GM08714 (cell line): Measurements from ENCODE around the gene MMP24.
"Not testable (repeated sequence)": the region's sequence is repeated elsewhere in the genome, so short reads cannot be mapped to it uniquely, and the experiment has no call there.

Source experiments
- H3K4me3 ChIP-seq: fragments of 200-500 bp; sonication (Bioruptor generic); 2 replicates; pipeline ENCODE4 v1.5.1; 2014; ENCODE audit warnings: mild to moderate bottlenecking, low read length, inconsistent platforms
- ZNF274 ChIP-seq: IDR thresholded peaks from 2 replicates; pipeline ENCODE4 v1.6.1; 2012; ENCODE audit warnings: mild to moderate bottlenecking, low read depth, low read length

MMP24 gene

DNA sequence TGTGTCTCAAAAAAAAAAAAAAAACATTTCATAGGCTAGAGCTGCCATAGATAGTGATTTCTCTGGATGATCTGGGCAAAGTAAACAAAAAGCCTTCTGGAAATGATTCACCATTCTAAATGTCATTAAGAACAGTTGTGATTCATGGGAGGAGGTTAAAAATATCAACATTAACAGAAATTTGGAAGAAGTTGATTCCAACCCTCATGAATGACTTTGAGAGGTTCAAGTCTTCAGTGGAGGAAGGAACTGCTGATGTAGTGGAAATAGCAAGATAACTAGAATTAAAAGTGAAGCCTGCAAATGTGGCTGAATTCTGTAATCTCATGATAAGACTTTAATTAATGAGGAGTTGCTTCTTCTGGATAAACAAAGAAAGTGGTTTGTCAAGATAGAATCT is 26.8 kb upstream of the MMP24 start:
- no peak overlapping the region for H3K4me3 ChIP-seq

DNA sequence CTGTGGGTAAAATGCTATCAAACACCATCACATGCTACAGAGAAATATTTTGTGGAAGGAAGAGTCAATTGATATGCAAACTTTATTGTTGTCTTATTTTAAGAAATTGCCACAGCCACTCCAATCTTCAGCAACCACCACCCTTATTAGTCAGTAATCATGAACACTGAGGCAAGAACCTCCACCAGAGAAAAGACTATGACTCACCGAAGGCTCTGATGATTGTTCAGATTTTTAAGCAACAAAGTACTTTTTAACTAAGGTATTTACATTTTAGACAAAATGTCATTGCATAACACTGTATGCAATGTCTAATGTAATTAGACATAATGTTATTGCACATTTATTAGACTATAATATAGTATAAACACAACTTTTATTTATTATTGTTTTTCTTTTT is 26.2 kb upstream of the MMP24 start:
- no peak for TF ChIP-seq ZNF274
- no peak overlapping the region for H3K4me3 ChIP-seq

More for the DNA sequence above, 26.8 kb upstream of the MMP24 start:
- no peak for TF ChIP-seq ZNF274

DNA sequence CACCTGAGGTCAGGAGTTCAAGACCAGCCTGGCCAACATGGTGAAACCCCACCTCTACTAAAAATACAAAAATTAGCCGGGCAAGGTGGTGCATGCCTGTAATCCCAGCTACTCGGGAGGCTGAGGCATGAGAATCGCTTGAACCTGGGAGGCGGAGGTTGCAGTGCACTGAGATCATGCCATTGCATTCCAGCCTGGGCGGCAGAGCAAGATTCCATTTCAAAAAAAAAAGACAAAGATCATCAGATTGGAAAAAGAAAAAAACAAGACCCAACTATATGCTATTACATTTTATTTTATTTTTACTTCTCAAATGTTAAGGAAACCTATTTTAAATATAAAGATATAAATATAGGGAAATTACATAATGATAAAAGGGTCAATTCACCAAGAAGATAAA is 25.0 kb upstream of the MMP24 start:
- H3K4me3 ChIP-seq: not testable (repeated sequence)

DNA sequence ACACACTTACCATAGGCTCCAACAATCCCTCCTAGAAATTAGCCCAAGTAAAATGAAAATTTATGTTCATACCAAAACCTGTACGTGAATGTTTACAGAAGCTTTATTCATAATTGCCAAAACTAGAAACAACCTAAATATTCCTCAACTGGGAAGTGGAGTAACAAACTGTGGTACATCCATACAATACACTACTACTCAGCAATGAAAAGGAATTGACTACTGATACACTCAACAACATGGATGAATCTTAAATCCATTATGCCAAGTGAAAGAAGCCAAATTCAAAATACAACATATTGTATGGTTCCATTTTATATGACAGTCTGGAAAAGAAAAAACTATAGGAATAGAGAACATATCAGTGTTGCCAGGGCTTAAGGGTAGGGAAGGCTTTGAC is 19.7 kb upstream of the MMP24 start:
- no peak for TF ChIP-seq ZNF274
- H3K4me3 ChIP-seq: no peak overlapping the region

DNA sequence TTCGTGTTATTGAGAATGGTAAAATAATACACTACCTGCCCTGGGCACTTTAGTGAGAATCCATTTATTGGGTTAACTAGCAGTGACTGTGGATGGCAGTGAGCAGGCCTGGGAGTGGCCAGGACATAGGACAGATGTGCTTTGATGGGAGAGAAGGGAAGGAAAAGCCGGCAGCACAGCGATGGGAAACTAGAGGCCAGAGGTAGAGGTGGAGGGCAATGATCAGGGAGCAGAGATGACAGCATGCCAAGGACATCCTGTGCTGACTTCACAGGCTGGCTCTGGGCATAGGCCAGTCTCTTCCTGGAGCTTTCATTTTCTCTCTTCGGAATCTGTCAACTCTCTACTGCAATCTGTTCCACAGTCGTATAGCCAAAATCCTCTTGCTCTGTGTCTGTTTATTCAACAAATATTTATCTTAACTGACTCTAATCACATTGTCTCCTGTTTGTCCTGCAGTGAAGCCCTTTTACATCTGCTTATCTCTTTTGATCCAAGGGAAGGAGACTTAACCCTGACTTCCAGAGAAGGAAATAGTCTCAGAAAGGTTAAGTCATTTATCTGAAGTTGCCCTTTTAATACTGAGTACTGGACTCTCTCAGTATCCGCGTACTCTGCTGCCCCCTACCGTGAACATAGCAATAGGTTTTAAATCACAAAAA is 18.4 kb upstream of the MMP24 start:
- no peak for TF ChIP-seq ZNF274
- H3K4me3 ChIP-seq: no peak overlapping the region

DNA sequence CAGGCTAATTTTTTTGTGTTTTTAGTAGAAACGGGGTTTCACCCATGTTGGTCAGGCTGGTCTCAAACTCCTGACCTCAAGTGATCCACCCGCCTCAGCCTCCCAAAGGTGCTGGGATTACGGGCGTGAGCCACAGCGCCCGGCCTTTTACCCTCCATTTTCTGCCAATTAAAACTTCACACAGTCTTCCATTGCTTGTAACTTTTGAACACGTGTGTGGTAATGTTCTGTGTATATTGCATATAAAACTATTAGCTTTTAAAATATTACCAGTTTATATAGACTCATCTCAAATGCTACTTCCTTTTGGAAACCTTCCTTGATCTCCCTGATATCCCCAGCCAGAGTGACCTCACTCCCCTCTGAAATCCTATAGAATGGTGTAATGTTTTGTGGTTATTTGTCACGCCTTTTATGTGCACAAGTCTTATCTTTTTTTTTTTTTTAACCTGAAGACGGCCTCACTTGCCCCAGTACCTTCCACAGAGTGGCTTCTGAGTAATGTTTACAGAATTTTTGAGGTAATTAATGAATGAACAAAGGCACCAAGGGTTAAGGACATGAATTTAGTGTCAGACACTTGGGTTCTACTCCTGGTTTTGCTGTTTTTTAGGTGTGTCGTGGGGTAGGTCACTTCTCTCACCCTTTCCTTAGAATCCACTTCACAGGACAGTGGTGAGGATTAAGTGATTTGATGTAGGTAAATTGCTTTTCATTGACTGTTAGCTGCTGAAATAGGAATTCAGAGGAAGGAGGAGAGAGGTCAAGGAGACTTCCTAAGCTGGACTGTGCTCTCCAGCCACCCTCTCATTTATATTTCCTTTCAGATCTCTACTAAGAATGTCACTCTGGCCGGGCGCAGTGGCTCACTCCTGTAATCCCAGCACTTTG is 11.2 kb upstream of the MMP24 start:
- H3K4me3 ChIP-seq: no peak overlapping the region
- TF ChIP-seq ZNF274: no peak

DNA sequence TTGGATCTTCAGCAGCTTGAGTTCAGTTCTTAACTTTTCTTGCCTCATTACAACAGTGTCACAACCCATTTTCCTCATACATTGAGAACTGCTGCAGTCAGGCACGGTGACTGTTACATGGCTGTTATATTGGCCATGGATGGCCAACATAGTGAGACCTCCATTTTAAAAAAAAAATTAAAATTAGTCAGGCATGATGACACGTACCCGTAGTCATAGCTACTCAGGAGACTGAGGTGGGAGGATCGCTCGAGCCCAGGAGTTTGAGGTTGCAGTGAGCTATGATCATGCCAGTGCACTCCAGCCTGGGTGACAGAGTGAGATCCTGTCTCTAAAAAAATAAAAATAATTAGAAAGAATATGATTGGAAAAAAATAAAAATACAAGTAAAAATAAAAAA is 9.9 kb upstream of the MMP24 start:
- no peak overlapping the region for H3K4me3 ChIP-seq
- no peak for TF ChIP-seq ZNF274

DNA sequence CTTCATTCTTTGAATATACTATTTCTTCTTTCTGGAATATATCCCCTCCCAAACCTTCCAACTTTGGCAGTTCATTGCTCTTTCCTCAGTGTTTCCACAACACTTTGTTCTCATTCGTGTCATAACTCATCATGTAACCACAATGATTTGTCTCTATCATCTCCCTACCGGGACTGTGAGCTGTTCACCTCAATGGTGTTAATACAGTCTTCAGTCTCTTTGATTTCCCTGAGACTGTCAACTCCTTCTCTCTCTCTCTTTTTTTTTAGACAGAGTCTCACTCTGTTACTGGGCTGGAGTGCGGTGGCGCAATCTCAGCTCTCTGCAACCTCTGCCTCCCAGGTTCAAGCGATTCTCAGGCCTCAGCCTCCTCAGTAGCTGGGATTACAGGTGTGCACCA is 2.5 kb upstream of the MMP24 start:
- TF ChIP-seq ZNF274: no peak
- no peak overlapping the region for H3K4me3 ChIP-seq

DNA sequence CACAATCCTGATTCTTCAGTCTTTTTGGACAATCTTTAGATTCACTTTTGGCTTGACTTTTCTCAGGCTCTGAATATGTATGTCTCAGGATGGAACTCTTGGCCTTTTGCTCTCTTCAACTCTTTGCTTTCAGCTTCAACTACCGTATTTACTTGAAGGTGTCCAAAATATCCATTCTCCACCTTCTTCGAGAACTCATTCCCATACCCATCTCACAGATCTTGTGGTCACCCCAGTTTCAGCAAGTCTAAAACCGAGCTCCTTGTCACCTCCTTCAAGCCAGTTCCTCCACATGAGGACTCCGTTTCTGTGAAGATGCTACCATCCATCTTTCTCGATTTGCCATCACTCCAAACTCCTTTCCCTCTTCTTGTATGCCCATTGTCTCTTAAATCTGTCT is 2.0 kb upstream of the MMP24 start:
- no peak for TF ChIP-seq ZNF274
- no peak overlapping the region for H3K4me3 ChIP-seq

DNA sequence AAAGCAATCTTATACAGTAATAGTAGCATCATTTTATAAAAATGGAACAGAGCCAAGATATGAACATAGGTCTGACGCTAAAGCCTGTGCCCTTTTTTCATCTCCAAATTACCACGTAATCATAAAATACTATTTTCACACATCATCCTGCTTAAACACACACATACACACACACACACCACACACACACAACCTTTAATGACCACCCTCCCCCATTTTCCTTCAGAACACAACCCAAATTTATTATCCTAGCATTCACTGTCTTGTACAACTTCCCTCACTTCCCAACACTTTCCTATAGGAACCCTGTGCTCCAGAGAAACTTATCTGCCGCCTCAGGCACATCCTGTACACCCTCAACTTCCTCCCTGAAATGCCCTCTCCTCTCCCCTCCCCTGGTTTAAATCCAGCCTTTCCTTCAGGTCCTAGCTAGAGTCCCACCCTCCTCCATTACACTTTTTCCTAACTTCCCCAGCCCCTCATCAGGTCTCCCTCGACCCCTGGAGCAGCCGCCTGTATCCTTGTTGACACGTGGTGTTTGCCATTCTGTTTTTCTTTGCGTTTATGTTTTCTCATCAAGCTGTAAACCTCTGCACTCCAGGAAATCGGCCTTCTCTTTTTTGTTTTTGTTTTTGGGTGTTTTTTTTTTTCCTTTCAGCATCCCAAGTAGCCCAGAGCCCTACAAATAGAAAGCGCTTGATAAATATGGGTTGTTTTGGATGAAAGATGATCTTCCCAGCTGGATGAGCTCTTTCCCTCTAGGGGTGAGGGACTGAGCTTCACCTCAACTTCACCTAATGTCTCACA is 968 bp upstream of the MMP24 start:
- no peak overlapping the region for H3K4me3 ChIP-seq
- TF ChIP-seq ZNF274: no peak

DNA sequence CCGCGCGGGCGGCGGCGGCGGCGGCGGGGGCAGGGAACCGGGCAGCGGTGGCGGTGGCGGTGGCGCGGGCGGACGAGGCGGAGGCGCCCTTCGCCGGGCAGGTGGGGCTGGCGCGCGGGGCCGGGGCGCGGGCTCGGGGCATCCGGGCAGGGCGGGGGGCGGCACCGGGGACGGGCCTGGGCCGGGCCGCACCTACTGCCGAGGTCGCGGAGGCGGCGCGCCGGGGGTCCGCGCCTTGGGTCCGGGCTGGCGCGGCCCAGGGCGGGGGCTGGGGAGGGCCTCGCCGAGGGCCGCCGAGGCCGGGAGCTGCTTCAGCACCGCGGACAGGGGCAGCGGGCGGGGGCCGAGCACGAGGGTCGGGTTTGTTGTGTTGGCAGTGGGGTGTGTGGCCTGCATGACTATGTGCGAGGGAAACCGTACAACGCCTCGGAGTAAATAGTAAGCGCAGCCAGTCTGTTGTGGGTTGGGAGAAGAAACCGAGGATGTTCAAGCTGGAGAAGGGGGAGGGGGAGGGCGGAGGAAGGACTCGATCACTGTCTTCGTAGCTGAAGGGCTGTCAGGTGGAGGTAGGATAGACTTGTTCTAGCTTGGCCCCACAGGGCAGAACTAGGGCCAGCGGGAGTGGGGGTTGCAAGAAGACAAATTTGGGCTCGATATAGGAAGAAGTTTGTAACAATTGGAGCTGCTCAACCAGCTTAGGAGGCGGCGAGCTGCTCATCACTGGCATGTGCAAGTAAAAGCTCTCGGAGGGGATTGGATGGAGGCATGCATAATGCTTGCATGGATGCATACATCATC is 593 bp downstream of the MMP24 start:
- H3K4me3 ChIP-seq: no peak overlapping the region
- TF ChIP-seq ZNF274: no peak

DNA sequence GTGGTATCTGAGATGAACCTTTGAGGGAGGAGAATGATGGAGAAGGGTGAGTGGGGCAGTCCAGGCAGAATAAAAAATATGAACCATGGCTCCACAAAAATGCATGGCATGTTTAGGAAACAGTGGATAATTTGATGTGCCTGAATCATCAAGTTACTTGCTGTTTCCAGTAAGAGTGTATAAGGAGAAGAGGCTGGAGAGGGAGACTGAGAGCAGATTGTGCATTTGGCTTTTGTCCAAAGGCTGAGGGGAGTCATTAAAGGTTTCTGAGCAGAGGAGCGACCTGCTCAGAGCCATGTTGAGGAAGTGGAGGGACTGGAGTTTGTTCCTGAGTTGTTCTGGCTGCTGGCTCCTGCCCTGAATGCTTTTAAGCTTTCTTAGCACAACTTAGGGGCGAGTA is 6.1 kb downstream of the MMP24 start:
- H3K4me3 ChIP-seq: no peak overlapping the region
- no peak for TF ChIP-seq ZNF274

DNA sequence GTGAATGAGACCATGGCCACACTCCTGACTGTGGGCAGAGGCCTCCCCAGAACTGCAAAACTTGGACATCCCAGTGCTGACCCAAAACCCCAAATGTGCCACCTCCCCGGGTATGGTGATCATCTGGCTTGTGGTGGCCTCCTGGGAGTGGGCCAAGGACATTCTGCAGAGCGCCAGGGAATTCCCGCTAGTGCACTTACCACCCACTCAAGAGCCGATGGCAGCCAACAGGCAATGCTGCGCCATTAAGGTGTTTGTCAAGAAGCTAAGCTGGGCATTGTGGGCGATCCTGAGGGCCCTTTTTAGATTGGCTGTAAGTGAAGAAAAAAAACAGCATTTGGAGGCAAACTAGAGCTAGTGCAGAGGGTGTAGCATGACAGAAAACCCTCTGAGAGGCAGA is 9.4 kb downstream of the MMP24 start:
- no peak for TF ChIP-seq ZNF274
- H3K4me3 ChIP-seq: no peak overlapping the region

DNA sequence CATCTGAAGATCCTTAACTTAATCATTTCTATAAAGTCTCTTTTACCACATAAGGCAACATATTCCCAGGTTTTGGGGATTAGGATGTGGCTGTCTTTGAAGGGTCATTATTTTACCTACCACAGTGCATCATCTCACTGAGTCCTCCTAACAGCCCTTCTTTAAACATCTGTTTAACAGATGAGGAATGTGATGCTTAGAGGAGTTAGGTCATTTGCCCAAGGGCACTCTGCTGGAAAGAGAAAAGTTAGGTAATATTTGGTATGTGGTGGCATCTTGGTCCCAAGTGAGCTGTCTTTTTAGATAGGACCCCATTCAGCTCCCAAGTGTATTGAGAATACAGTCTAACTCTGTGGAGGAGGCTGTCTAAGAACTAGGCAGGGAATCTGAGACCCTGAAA is 11.0 kb downstream of the MMP24 start:
- TF ChIP-seq ZNF274: no peak
- H3K4me3 ChIP-seq: no peak overlapping the region
